Astrocyte (in vitro differentiated cells and primary cell): ENCODE measurements around the gene ELMOD3.

Source experiments
- EZH2 ChIP-seq: IDR thresholded peaks from 2 replicates; pipeline ENCODE4 v1.6.1; 2012; ENCODE audit warnings: mild to moderate bottlenecking, low read length, inconsistent platforms; ENCODE audit not compliant: insufficient read depth
- TF ChIP-seq, protein P1 (sequence below): IDR thresholded peaks from 2 replicates; pipeline ENCODE4 v1.5.1; 2011; ENCODE audit warnings: low read depth, mild to moderate bottlenecking, inconsistent platforms, low read length, moderate library complexity; ENCODE audit not compliant: insufficient read depth

DNA sequence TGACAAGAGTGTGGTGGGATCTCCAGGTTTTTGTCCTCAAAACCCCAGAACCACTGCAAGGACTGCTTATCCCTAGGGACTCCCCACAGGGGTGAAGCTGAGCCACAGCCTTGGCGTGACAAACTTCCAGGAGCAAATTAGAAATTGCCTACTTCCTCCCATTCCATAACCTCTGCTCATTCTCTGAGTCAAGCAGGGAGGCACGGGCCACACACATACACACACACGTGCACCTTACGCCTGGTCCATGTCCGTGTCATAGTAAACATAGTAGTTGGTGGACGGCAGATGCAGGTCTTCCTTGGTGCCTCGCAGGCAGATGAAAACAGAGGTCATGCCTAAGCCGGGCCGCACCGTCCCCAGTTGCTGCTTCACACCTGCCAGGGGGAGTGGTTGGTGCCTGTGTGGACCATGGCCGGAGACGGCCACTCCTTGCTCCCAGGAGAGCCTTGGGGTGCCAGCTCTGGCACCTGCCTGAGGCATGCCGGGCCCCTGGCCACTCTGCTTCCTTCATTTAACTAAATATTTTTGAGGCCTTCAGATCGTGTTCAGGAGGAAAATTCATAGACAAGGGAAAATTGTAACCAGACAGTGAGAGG, 10.1 kb upstream of the ELMOD3 start:
- TF ChIP-seq EZH2: no peak
- TF ChIP-seq, protein P1, sequence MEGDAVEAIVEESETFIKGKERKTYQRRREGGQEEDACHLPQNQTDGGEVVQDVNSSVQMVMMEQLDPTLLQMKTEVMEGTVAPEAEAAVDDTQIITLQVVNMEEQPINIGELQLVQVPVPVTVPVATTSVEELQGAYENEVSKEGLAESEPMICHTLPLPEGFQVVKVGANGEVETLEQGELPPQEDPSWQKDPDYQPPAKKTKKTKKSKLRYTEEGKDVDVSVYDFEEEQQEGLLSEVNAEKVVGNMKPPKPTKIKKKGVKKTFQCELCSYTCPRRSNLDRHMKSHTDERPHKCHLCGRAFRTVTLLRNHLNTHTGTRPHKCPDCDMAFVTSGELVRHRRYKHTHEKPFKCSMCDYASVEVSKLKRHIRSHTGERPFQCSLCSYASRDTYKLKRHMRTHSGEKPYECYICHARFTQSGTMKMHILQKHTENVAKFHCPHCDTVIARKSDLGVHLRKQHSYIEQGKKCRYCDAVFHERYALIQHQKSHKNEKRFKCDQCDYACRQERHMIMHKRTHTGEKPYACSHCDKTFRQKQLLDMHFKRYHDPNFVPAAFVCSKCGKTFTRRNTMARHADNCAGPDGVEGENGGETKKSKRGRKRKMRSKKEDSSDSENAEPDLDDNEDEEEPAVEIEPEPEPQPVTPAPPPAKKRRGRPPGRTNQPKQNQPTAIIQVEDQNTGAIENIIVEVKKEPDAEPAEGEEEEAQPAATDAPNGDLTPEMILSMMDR: no peak
